Nucleus accumbens (tissue), 56 donors: ENCODE measurements around the gene GFI1B.
"Not testable (repeated sequence)": the region's sequence is repeated elsewhere in the genome, so short reads cannot be mapped to it uniquely, and the experiment has no call there.

Experiments used
- DNase-seq, 56 donors: peaks; one replicate each; lab custom pipeline; 2025; lab: John Stamatoyannopoulos, UW

GFI1B gene

GRCh38 chr9:132965478-132965877 lies 13.0 kb upstream of the GFI1B start:
- no peak for DNase-seq

GRCh38 chr9:132967908-132968307 lies 10.6 kb upstream of the GFI1B start:
- DNase-seq: not testable (repeated sequence)

- no peak for DNase-seq
These were observed 8.7 kb upstream of the GFI1B start for GRCh38 chr9:132969783-132970182.

- no peak for DNase-seq
These were observed 8.0 kb upstream of the GFI1B start for GRCh38 chr9:132970324-132971062.

GRCh38 chr9:132973166-132973565 lies 5.3 kb upstream of the GFI1B start:
- DNase-seq: no peak

- DNase-seq: no peak
These were observed 4.8 kb upstream of the GFI1B start for GRCh38 chr9:132973713-132974112.

GRCh38 chr9:132975961-132976360 lies 2.5 kb upstream of the GFI1B start:
- DNase-seq: no peak

GRCh38 chr9:132976571-132976970 lies 1.9 kb upstream of the GFI1B start:
- DNase-seq: no peak

GRCh38 chr9:132978112-132978450 lies 413 bp upstream of the GFI1B start:
- DNase-seq: no peak

GRCh38 chr9:132980157-132980556 lies 1.7 kb downstream of the GFI1B start:
- DNase-seq: no peak

GRCh38 chr9:132982458-132982857 lies 4.0 kb downstream of the GFI1B start:
- no peak for DNase-seq

GRCh38 chr9:132983491-132984201 lies 5.2 kb downstream of the GFI1B start:
- no peak for DNase-seq

- DNase-seq: no peak
These were observed 5.9 kb downstream of the GFI1B start for GRCh38 chr9:132984202-132985070.

- DNase-seq: no peak
These were observed 6.5 kb downstream of the GFI1B start for GRCh38 chr9:132985071-132985350.

GRCh38 chr9:132985489-132985888 lies 7.0 kb downstream of the GFI1B start:
- DNase-seq: no peak

- DNase-seq: no peak
These were observed 7.6 kb downstream of the GFI1B start for GRCh38 chr9:132986114-132986513.

GRCh38 chr9:132986640-132987620 lies 8.4 kb downstream of the GFI1B start:
- no peak for DNase-seq

GRCh38 chr9:132988244-132989013 lies 9.9 kb downstream of the GFI1B start:
- DNase-seq: no peak

GRCh38 chr9:132989014-132989310 lies 10.5 kb downstream of the GFI1B start:
- no peak for DNase-seq
